ENCODE data around the gene SAG.

SAG gene

GRCh38 chr2:233352141-233352842 lies 44.7 kb downstream of the SAG start:
- DNase-seq, result peak in 1 of 10 donors; percentile 83
- intact Hi-C loops (cut with DNase I), result no loop called here

GRCh38 chr2:233353101-233353768 lies 45.6 kb downstream of the SAG start:
- DNase-seq, result peak in 1 of 10 donors; percentile 74
- intact Hi-C loops (cut with DNase I), result no loop called here

- DNase-seq, result peak in 4 of 10 donors; percentile 42 to 91 (median 64)
- intact Hi-C loops (cut with DNase I), result loop anchor here (1.0 kb wide), 1 partner anchor 89 kb away; no protein-coding TSS in a partner anchor
Measured at GRCh38 chr2:233353769-233354499, 46.3 kb downstream of the SAG start, which contains the start of gene DGKD. DGKD (plus strand) TSS chr2:233354494; CDS start chr2:233354519, 25 bp downstream.

GRCh38 chr2:233354500-233354924 lies 46.9 kb downstream of the SAG start:
- intact Hi-C loops (cut with DNase I), result loop anchor here (1.0 kb wide), 1 partner anchor 89 kb away; no protein-coding TSS in a partner anchor
- no peak for DNase-seq

- peak in 2 of 10 donors; percentile 30 to 31 for DNase-seq
- intact Hi-C loops (cut with DNase I), result loop anchor here (1.0 kb wide), 1 partner anchor 88 kb away; no protein-coding TSS in a partner anchor
Measured at GRCh38 chr2:233354971-233355574, 47.5 kb downstream of the SAG start.

GRCh38 chr2:233355916-233356315 lies 48.3 kb downstream of the SAG start:
- no peak for DNase-seq
- intact Hi-C loops (cut with DNase I), result no loop called here

- intact Hi-C loops (cut with DNase I), result no loop called here
- no peak for DNase-seq
Measured at GRCh38 chr2:233356546-233357308, 49.1 kb downstream of the SAG start.

- intact Hi-C loops (cut with DNase I), result no loop called here
- DNase-seq, result no peak
Measured at GRCh38 chr2:233358335-233358734, 50.7 kb downstream of the SAG start.

- intact Hi-C loops (cut with DNase I), result no loop called here
- DNase-seq, result no peak
Measured at GRCh38 chr2:233358947-233359346, 51.3 kb downstream of the SAG start.

- DNase-seq, result no peak
- intact Hi-C loops (cut with DNase I), result no loop called here
Measured at GRCh38 chr2:233359823-233360222, 52.2 kb downstream of the SAG start.

GRCh38 chr2:233360771-233361176 lies 53.2 kb downstream of the SAG start:
- DNase-seq, result no peak
- intact Hi-C loops (cut with DNase I), result no loop called here

GRCh38 chr2:233361297-233361696 lies 53.7 kb downstream of the SAG start:
- intact Hi-C loops (cut with DNase I), result no loop called here
- no peak for DNase-seq

GRCh38 chr2:233362742-233363141 lies 55.1 kb downstream of the SAG start:
- intact Hi-C loops (cut with DNase I), result no loop called here

GRCh38 chr2:233363744-233364235 lies 56.2 kb downstream of the SAG start:
- intact Hi-C loops (cut with DNase I), result no loop called here
- DNase-seq, result no peak

More at GRCh38 chr2:233362742-233363141, 55.1 kb downstream of the SAG start:
- no peak for DNase-seq

- intact Hi-C loops (cut with DNase I), result no loop called here
- DNase-seq, result no peak
Measured at GRCh38 chr2:233365861-233366520, 58.4 kb downstream of the SAG start.

- intact Hi-C loops (cut with DNase I), result no loop called here
- no peak for DNase-seq
Measured at GRCh38 chr2:233367586-233367985, 60.0 kb downstream of the SAG start.

- no peak for DNase-seq
- intact Hi-C loops (cut with DNase I), result no loop called here
Measured at GRCh38 chr2:233368756-233369155, 61.1 kb downstream of the SAG start.

GRCh38 chr2:233369462-233369861 lies 61.8 kb downstream of the SAG start:
- DNase-seq, result no peak
- intact Hi-C loops (cut with DNase I), result no loop called here

Measured in posterior cingulate gyrus (tissue), 11 donors.